HepG2 (cell line): ENCODE measurements around the gene NCR3LG1. TPM values are rescaled to one million over a fixed set of nuclear protein-coding genes. Genes with fewer than 3 reads are reported as not detected.

Experiments
- ATAC-seq: fragments of 200-7000 bp; cut with Tn5 transposase; 3 replicates; pipeline ENCODE4 v1.9.1; 2020; ENCODE audit warnings: mild to moderate bottlenecking, moderate library complexity
- BruUV-seq: library from RNA; stranded (reverse); fragments of 400-500 nt; replicated peaks from 2 replicates; lab custom pipeline; 2021; lab: Mats Ljungman, UMichigan
- CTCF ChIA-PET: fragments of 300-600 bp; formaldehyde crosslinking; extraction: SDS; loops from one replicate; lab custom pipeline; 2021; ENCODE audit warnings: low total read pairs, inconsistent platforms, low intra/inter-chr PET ratio; lab: Yijun Ruan, JAX
- POLR2A ChIA-PET: fragments of 350-600 bp; sonication (Branson Sonifier 250); formaldehyde crosslinking; loops from one replicate; lab custom pipeline; 2020; ENCODE audit warnings: antibody characterized with exemption, inconsistent platforms; lab: Yijun Ruan, JAX
- DNase-seq: peaks from one replicate; pipeline ENCODE4 v3.0.0-alpha.2; 2015; ENCODE audit warnings: low spot score
- FAIRE-seq: peaks from 3 replicates; lab custom pipeline; 2011; peaks lifted over from hg19 to GRCh38; lab: Jason Lieb, UNC
- H2AFZ ChIP-seq: one replicate; pipeline ENCODE4 v1.6.1; 2011; ENCODE audit warnings: low read length, inconsistent platforms
- H3K27ac ChIP-seq: fragments of 300-600 bp; 3 replicates; pipeline ENCODE4 v1.8.0; 2011; ENCODE audit warnings: mixed run types, mild to moderate bottlenecking, mixed read lengths, low read length, inconsistent platforms; ENCODE audit not compliant: insufficient read depth; ENCODE audit errors: extremely low read length
- H3K27me3 ChIP-seq, 2 experiments: fragments of 200-600 bp in 1 of 2; 2 replicates in 1 of 2; 3 replicates in 1 of 2; pipeline versions ENCODE4 v1.6.0 to v1.8.0; 2011; ENCODE audit warnings: low read length in 2 of 2, mild to moderate bottlenecking in 2 of 2, moderate library complexity in 2 of 2, inconsistent platforms in 1 of 2; ENCODE audit not compliant: insufficient read depth in 2 of 2, control insufficient read depth in 1 of 2
- H3K36me3 ChIP-seq, 2 experiments: fragments of 200-600 bp in 1 of 2; replicated peaks in 1 of 2; 2 replicates in 1 of 2; 3 replicates in 1 of 2; pipeline versions ENCODE4 v1.5.1 to v1.8.0; 2011; ENCODE audit warnings: low read length in 2 of 2, inconsistent platforms in 1 of 2; ENCODE audit not compliant: insufficient read depth in 2 of 2, control insufficient read depth in 1 of 2
- H3K4me1 ChIP-seq: 2 replicates; pipeline ENCODE4 v1.5.1; 2012; ENCODE audit warnings: low read length, inconsistent platforms; ENCODE audit not compliant: insufficient read depth
- H3K4me2 ChIP-seq: 2 replicates; pipeline ENCODE4 v1.6.0; 2011; ENCODE audit warnings: low read depth, low read length, inconsistent platforms
- H3K4me3 ChIP-seq, 3 experiments: fragments of 200-600 bp in 1 of 3; sonication (generic), shearing (Covaris generic) in 1 of 3; replicated peaks in 1 of 3; 2 replicates each; pipeline ENCODE4 v1.5.1; 2011 to 2016; ENCODE audit warnings: low read length in 3 of 3, inconsistent platforms in 2 of 3, low read depth in 2 of 3, mild to moderate bottlenecking in 2 of 3, control low read depth in 1 of 3, mixed read lengths in 1 of 3; ENCODE audit not compliant: insufficient read depth in 1 of 3
- H3K79me2 ChIP-seq: one replicate; pipeline ENCODE4 v1.6.1; 2011; ENCODE audit warnings: low read length, inconsistent platforms; ENCODE audit not compliant: insufficient read depth
- H3K9ac ChIP-seq: 2 replicates; pipeline ENCODE4 v1.6.0; 2011; ENCODE audit warnings: mild to moderate bottlenecking, low read depth, low read length, inconsistent platforms; ENCODE audit not compliant: insufficient read depth
- H3K9me3 ChIP-seq: 2 replicates; pipeline ENCODE4 v1.5.1; 2012; ENCODE audit warnings: mild to moderate bottlenecking, low read length
- H4K20me1 ChIP-seq: 2 replicates; pipeline ENCODE4 v1.6.0; 2011; ENCODE audit warnings: inconsistent platforms, mild to moderate bottlenecking, low read length, moderate library complexity; ENCODE audit not compliant: insufficient read depth
- BCL6 ChIP-seq: IDR thresholded peaks from 2 replicates; pipeline ENCODE4 v1.6.1; 2016; ENCODE audit warnings: missing genetic modification reagents, missing compliant biosample characterization
- EHMT2 ChIP-seq: fragments of 200-600 bp; sonication (generic); IDR thresholded peaks from 2 replicates; pipeline ENCODE4 v1.7.0; 2017; ENCODE audit warnings: antibody characterized with exemption, low read depth, low read length, borderline replicate concordance
- GATAD2A ChIP-seq: IDR thresholded peaks from 2 replicates; pipeline ENCODE4 v1.6.1; 2016
- KAT8 ChIP-seq: IDR thresholded peaks from 2 replicates; pipeline ENCODE4 v1.6.1; 2016; ENCODE audit warnings: missing genetic modification reagents, missing compliant biosample characterization
- KDM4B ChIP-seq: sonication (generic); formaldehyde crosslinking; IDR thresholded peaks from 2 replicates; pipeline ENCODE4 v1.4.0; 2020; ENCODE audit warnings: missing genetic modification reagents
- KLF6 ChIP-seq: IDR thresholded peaks from 2 replicates; pipeline ENCODE4 v1.8.0; 2016; ENCODE audit warnings: missing biosample characterization, missing genetic modification reagents
- MYC ChIP-seq: sonication (generic); formaldehyde crosslinking; IDR thresholded peaks from 2 replicates; pipeline ENCODE4 v1.9.0; 2021; ENCODE audit warnings: missing genetic modification reagents, borderline replicate concordance
- PHF5A ChIP-seq: IDR thresholded peaks from one replicate; pipeline ENCODE4 v1.6.1; 2018; ENCODE audit warnings: low read depth, missing genetic modification reagents; ENCODE audit not compliant: unreplicated experiment
- RXRB ChIP-seq: IDR thresholded peaks from 2 replicates; pipeline ENCODE4 v1.6.1; 2016; ENCODE audit warnings: borderline replicate concordance, missing genetic modification reagents, missing compliant biosample characterization
- ZBTB38 ChIP-seq: sonication (generic); formaldehyde crosslinking; IDR thresholded peaks from 2 replicates; pipeline ENCODE4 v1.5.1; 2020; ENCODE audit warnings: mild to moderate bottlenecking, missing genetic modification reagents
- ZNF207 ChIP-seq: fragments of 450-650 bp; IDR thresholded peaks from 2 replicates; pipeline ENCODE4 v1.6.1; 2016; ENCODE audit warnings: antibody characterized with exemption, borderline replicate concordance
- ZNF674 ChIP-seq: sonication (generic); formaldehyde crosslinking; IDR thresholded peaks from 2 replicates; pipeline ENCODE4 v1.5.0; 2020; ENCODE audit warnings: low read depth, mild to moderate bottlenecking, missing genetic modification reagents
- ZNF891 ChIP-seq: sonication (generic); formaldehyde crosslinking; IDR thresholded peaks from 2 replicates; pipeline ENCODE4 v1.5.0; 2020; ENCODE audit warnings: mild to moderate bottlenecking, missing genetic modification reagents
- ZSCAN29 ChIP-seq: sonication (generic); formaldehyde crosslinking; conservative IDR thresholded peaks from 2 replicates; pipeline ENCODE4 v1.4.0; 2020; ENCODE audit warnings: mild to moderate bottlenecking, missing genetic modification reagents
- WGBS: methylation state at CpG from one replicate; pipeline ENCODE4 v1.1.6; 2017; ENCODE audit warnings: low lambda C conversion rate; 5-methylcytosine and 5-hydroxymethylcytosine counted together
- in situ Hi-C: cut with HindIII; loops from 2 replicates; pipeline ENCODE4 v1.10.0; 2017; ENCODE audit warnings: low pct_unique_long_range_greater_than_20kb; ENCODE audit not compliant: extremely low pct_ligation_motif_present
- intact Hi-C: fragments of 100-400 bp; cut with micrococcal nuclease; formaldehyde crosslinking; loops from one replicate; pipeline ENCODE4 v1.10.0; 2022; ENCODE audit not compliant: unreplicated experiment
- polyA plus RNA-seq, 8 experiments: library from polyadenylated mRNA; depleted of rRNA in 3 of 8; stranded (reverse) in 7 of 8; unstranded in 1 of 8; fragments of >200 nt; fragmentation: Illumina TruSeq in 4 of 8; extraction: Trizol in 4 of 8; gene quantifications; 2 replicates each; pipeline versions ENCODE4 v1.2.1 to v1.2.3, GENCODE V29; 2011 to 2016; ENCODE audit warnings: low read depth in 4 of 8, missing spikeins in 1 of 8, mixed read lengths in 1 of 8; ENCODE audit not compliant: insufficient read depth in 1 of 8
- total RNA-seq, 5 experiments: library from RNA; depleted of rRNA; stranded (reverse); fragments of >200 nt; fragmentation: Illumina TruSeq; extraction: Trizol; gene quantifications; 2 replicates each; pipeline ENCODE4 v1.2.3, GENCODE V29; 2016; ENCODE audit warnings: low read depth in 1 of 5
- TF ChIP-seq, protein P1 (sequence below), 2 experiments: sonication (generic) in 1 of 2; formaldehyde crosslinking in 1 of 2; IDR thresholded peaks; 2 replicates each; pipeline versions ENCODE4 v1.4.0 to v1.6.1; 2018 to 2020; ENCODE audit warnings: missing genetic modification reagents in 2 of 2, borderline replicate concordance in 1 of 2, low read depth in 1 of 2, mild to moderate bottlenecking in 1 of 2, missing biosample characterization in 1 of 2
- TF ChIP-seq, protein P2 (sequence below): IDR thresholded peaks from 2 replicates; pipeline ENCODE4 v1.6.1; 2012; ENCODE audit warnings: inconsistent platforms
- TF ChIP-seq, protein P3 (sequence below): conservative IDR thresholded peaks from 2 replicates; pipeline ENCODE4 v1.6.1; 2018; ENCODE audit warnings: missing genetic modification reagents
- TF ChIP-seq, protein P4 (sequence below): sonication (generic); formaldehyde crosslinking; conservative IDR thresholded peaks from 2 replicates; pipeline ENCODE4 v1.8.0; 2022; ENCODE audit warnings: mild to moderate bottlenecking, moderate library complexity, missing genetic modification reagents

Gene NCR3LG1
- total and polyA plus RNA-seq, 2 of the 13 experiments (the other 11 are each of a cell fraction or from before 2014, with no cell fraction given), result 16.1 to 25.1 TPM

DNA sequence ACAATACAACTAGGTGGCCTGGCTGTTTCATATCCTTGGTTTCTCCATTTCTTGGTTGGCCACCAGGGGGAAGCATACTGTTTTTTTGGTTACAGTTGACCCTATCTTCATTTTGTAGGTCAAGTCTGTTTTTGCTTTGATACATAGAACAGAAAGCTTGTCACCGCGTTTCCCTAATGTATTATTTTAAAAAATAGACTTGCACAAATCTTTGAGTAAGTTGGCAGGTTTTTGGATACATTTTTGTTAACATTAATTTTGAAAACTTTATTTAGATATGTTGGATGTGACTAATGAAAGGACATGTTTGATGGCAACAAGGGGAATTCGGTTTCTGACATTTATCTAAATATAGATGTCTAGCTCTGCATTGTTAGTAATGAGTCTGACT lies 3.0 kb downstream of the NCR3LG1 start:
- peaks cover 49% of the 10 kb centered on the region for H3K79me2 ChIP-seq
- no peak overlapping the region for H2AFZ ChIP-seq
- no peaks in the 10 kb centered on the region; the same call in 1 of the 2 replicates for H4K20me1 ChIP-seq
- POLR2A ChIA-PET, result interaction anchor here (0.8 to 3.2 kb wide), 3 partner anchors 26 to 177 kb away, joined by 3 to 13 read pairs (median 5); partner anchors contain the start of gene NUCB2
- DNase-seq (peak; percentile 76), FAIRE-seq (no peak), ATAC-seq (no peak)
- no peaks in the 10 kb centered on the region for H3K9me3 ChIP-seq
- peak overlapping the region; percentile 99 for H3K4me2 ChIP-seq
- H3K4me1 ChIP-seq, result peaks cover 49% of the 10 kb centered on the region
- intact Hi-C loops (loop anchor here (1.0 kb wide), 2 partner anchors 124 to 150 kb away; no protein-coding TSS in a partner anchor), in situ Hi-C loops (loop anchor here (10.0 kb wide), 1 partner anchor 150 kb away; the partner anchor contains the start of gene PIK3C2A)
- H3K9ac ChIP-seq, result peak overlapping the region; percentile 82
- CTCF ChIA-PET, result interaction anchor here (1.2 to 1.3 kb wide), 2 partner anchors 124 to 150 kb away, joined by 3 read pairs; no protein-coding TSS in a partner anchor
- H3K4me3 ChIP-seq, result peak overlapping the region in 2 of 3 experiments; percentile 73 to 76; a peak in 2 of 6 replicates
- WGBS, result 40% methylated on average over 3 of the region's 3 CpGs
- no peak overlapping the region for H3K27ac ChIP-seq
- no TSS peak for BruUV-seq
- H3K27me3 ChIP-seq, result peaks cover 0 to 4% of the 10 kb centered on the region in 2 experiments; a peak in 2 of 5 replicates
- H3K36me3 ChIP-seq, result peaks cover 4 to 28% of the 10 kb centered on the region in 2 experiments
- TF ChIP-seq KDM4B (CRISPR knock-in tag), result no peak
- no peak for TF ChIP-seq MYC
- TF ChIP-seq, protein P1, sequence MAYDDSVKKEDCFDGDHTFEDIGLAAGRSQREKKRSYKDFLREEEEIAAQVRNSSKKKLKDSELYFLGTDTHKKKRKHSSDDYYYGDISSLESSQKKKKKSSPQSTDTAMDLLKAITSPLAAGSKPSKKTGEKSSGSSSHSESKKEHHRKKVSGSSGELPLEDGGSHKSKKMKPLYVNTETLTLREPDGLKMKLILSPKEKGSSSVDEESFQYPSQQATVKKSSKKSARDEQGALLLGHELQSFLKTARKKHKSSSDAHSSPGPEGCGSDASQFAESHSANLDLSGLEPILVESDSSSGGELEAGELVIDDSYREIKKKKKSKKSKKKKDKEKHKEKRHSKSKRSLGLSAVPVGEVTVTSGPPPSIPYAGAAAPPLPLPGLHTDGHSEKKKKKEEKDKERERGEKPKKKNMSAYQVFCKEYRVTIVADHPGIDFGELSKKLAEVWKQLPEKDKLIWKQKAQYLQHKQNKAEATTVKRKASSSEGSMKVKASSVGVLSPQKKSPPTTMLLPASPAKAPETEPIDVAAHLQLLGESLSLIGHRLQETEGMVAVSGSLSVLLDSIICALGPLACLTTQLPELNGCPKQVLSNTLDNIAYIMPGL (CRISPR knock-in tag; IDR thresholded peaks at IDR 0.05; ENCODE audit: borderline replicate concordance in 1 of 2, low read depth in 1 of 2), result peak in 1 of 2 experiments; percentile 70; a peak in 1 of 4 replicates
- peak; percentile 74 for TF ChIP-seq RXRB (CRISPR knock-in tag)
- TF ChIP-seq, protein P2, sequence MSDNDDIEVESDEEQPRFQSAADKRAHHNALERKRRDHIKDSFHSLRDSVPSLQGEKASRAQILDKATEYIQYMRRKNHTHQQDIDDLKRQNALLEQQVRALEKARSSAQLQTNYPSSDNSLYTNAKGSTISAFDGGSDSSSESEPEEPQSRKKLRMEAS, result no peak
- 0 out of 2 replicates have a peak, but pooled peaks have one; percentile 19 for TF ChIP-seq KAT8 (CRISPR knock-in tag)
- no peak for TF ChIP-seq ZBTB38 (CRISPR knock-in tag)
- peak; percentile 30; the same call in 1 of the 2 replicates for TF ChIP-seq GATAD2A (CRISPR knock-in tag)
- TF ChIP-seq ZSCAN29 (CRISPR knock-in tag), result no peak
- no peak for TF ChIP-seq BCL6
- no peak for TF ChIP-seq ZNF891 (CRISPR knock-in tag)
- TF ChIP-seq, protein P3, sequence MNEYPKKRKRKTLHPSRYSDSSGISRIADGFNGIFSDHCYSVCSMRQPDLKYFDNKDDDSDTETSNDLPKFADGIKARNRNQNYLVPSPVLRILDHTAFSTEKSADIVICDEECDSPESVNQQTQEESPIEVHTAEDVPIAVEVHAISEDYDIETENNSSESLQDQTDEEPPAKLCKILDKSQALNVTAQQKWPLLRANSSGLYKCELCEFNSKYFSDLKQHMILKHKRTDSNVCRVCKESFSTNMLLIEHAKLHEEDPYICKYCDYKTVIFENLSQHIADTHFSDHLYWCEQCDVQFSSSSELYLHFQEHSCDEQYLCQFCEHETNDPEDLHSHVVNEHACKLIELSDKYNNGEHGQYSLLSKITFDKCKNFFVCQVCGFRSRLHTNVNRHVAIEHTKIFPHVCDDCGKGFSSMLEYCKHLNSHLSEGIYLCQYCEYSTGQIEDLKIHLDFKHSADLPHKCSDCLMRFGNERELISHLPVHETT (CRISPR knock-in tag), result no peak
- TF ChIP-seq PHF5A (CRISPR knock-in tag), result no peak
- TF ChIP-seq ZNF207, result no peak
- TF ChIP-seq ZNF674 (CRISPR knock-in tag), result no peak
- 0 out of 2 replicates have a peak, but pooled peaks have one; percentile 9 for TF ChIP-seq KLF6
- TF ChIP-seq, protein P4, sequence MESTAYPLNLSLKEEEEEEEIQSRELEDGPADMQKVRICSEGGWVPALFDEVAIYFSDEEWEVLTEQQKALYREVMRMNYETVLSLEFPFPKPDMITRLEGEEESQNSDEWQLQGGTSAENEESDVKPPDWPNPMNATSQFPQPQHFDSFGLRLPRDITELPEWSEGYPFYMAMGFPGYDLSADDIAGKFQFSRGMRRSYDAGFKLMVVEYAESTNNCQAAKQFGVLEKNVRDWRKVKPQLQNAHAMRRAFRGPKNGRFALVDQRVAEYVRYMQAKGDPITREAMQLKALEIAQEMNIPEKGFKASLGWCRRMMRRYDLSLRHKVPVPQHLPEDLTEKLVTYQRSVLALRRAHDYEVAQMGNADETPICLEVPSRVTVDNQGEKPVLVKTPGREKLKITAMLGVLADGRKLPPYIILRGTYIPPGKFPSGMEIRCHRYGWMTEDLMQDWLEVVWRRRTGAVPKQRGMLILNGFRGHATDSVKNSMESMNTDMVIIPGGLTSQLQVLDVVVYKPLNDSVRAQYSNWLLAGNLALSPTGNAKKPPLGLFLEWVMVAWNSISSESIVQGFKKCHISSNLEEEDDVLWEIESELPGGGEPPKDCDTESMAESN, result no peak
- 0 out of 2 replicates have a peak, but pooled peaks have one; percentile 21 for TF ChIP-seq EHMT2
